Measurements from ENCODE around the gene VIM.
A peak's percentile ranks its signal among the peaks of the same experiment; 100 is the strongest.

VIM gene

DNA sequence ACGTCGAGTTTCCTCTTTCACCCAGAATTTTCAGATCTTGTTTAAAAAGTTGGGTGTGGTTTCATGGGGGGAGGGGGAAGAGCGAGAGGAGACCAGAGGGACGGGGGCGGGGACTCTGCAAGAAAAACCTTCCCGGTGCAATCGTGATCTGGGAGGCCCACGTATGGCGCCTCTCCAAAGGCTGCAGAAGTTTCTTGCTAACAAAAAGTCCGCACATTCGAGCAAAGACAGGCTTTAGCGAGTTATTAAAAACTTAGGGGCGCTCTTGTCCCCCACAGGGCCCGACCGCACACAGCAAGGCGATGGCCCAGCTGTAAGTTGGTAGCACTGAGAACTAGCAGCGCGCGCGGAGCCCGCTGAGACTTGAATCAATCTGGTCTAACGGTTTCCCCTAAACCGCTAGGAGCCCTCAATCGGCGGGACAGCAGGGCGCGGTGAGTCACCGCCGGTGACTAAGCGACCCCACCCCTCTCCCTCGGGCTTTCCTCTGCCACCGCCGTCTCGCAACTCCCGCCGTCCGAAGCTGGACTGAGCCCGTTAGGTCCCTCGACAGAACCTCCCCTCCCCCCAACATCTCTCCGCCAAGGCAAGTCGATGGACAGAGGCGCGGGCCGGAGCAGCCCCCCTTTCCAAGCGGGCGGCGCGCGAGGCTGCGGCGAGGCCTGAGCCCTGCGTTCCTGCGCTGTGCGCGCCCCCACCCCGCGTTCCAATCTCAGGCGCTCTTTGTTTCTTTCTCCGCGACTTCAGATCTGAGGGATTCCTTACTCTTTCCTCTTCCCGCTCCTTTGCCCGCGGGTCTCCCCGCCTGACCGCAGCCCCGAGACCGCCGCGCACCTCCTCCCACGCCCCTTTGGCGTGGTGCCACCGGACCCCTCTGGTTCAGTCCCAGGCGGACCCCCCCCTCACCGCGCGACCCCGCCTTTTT lies at the start of gene VIM:
TSS of gene VIM (plus strand) at position 151 of the 925 bp plus-strand sequence. CDS start 1,182 bp downstream, outside the sequence.
- DNase-seq, result peak; percentile 84 to 90

DNA sequence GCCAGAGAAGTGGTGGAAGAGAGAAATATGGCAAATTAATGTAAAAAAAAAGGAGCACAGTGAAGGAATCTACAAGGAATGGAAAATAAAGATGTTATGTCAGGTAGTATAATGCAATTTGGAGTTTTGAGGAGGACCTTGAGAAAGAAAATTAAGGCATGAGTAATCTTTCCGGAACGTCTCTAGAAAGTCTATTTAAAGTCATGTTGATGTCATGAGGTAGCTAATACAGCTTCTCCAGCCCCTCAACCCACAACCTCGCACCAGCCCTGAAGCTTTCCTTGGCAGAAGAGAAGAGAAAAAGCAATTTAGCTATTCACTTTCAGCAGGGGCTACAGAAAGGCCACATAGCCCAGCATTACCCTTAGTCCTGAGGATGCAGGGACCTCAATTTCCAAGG lies 49.0 kb upstream of the VIM start:
- DNase-seq, result no peak

DNA sequence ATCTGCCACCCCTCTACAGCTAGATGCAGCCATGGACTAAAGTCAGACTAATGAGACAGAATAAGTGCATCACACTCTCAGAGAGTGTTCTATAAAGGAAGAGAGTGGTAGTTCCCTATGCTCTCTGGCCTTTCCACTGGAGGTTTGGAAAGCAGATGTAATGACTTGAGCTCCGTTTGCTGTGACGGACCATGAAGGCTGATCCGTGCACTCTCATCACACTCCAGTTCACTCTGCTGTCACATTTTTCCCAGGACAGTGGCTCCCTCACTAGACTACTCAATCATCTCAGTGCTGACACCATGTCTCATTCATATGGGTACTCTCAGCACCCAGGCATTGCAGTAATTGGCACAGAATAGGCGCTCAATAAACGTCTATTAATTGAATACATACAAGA lies 46.9 kb upstream of the VIM start:
- no peak for DNase-seq

DNA sequence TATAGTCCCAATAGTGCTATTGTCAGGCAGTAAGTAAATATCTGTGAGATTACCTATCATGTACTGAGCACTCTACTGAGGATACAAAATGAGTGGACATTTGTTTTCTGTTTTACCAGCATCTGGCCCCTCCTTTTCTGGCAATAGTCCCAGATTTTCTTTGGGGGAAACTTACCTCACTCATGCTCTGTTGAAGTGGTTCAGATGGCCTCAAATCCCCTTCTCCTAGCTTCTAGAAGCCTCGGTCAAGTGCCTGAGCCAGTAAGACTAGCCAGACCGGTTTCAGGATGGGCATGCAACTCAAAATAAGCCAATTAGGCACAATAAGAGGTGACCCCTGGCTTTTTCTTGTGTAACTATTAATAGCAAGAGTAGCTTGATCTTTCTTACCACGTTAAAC lies 46.3 kb upstream of the VIM start:
- no peak for DNase-seq

DNA sequence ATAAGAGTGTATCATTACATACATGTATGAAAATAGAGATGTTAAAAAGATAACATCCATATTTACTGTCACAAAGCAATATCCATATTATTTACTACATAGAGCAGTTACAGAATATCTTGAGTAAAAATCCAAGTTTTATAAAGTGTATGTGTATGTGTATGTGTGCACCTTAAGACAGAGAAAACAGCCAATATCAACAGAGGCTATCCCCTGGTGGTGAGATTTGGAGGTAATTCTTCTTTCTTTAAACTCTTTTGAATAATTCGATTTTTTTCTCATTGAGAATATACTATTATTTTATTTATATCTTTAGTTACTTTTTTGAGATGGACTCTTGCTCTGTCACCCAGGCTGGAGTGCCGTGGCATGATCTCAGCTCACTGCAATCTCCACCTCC lies 44.9 kb upstream of the VIM start:
- DNase-seq, result no peak

DNA sequence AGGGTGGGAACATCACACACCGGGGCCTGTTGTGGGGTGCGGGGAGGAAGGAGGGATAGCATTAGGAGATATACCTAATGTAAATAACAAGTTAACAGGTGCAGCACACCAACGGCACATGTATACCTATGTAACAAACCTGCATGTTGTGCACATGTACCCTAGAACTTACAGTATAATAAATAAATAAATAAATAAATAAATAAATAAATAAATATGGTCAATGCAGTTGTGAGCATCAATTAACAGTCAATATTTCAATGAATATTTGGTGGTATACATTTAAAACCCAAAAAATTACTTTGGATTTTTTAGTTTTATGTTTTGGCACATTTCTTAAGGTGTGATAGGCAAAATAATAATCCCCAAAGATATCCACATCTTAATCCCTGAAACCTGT lies 42.2 kb upstream of the VIM start:
- no peak for DNase-seq

DNA sequence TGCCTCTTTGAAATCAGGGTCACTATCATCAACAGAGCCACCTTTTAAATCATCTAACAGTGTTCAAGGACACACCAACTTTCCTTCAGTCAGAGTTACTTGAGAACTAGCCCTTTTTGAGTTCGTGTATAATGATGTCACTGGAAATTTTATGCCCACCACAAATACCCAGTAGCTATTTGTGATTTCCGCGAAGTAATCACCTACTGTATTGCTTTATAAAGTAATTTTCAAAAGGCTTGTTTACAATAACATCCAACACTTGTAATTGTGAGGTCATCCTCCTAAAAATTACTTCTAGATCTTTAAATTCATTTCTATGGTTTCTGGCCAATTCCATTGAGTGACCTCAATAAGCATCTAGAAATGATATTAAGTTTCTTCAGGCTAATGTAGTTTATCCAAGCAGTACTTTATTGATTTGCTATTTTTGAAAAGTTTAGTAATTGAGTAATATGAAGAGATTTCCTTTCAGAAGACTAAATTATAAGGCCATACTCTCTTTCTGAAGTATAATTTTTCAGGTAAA lies 39.3 kb upstream of the VIM start:
- DNase-seq, result no peak

DNA sequence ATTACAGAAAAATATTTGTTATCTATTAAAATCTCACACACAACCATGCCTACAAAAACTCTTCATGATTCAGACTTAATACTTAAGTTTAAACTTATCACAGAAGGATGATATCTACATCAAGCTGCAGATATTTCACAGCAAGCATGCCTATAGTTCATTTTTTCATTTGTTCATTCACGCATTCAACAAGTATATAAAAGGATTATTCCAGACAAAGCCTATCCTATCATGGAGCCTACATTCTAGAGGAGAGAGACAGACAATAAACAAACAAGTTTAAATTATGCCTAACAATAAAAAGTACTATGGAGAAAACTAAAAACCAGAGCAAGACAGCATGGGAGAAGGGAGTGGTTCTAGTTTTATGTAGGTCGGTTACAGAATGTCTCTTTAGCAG lies 37.4 kb upstream of the VIM start:
- no peak for DNase-seq

DNA sequence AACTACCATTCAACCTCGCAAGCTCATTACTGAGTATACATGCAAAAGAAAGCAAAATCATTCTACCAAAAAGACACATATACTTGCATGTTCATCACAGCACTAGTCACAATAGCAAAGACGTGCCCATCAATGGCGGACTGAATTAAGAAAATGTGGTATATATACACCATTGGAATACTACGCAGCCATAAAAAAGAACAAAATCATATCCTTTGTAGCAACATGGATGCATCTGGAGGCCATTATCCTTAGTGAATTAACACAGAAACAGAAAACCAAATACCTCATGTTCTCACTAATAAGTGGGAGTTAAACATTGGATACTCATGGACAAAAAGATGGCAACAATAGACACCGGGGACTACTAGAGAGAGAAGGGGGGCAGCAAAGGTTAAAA lies 33.0 kb upstream of the VIM start:
- DNase-seq, result no peak

DNA sequence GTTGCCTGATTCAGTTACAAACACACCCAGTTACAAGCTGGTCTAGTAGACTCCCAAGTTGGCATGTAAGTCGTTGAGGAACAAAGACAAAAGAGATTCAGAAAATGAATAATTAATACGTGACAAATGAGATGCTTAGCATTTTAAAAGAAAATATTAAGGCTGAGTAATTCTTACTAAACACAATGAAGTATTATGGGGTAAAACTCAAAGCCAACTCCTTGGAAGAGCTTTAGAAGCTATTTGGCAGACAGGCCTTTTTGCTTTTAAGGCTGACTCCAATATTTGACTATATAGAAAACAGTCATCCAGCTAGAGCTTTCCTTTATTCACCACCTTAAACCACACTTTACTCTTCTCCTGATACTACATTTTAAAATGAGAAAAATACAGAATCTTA lies 32.0 kb upstream of the VIM start:
- no peak for DNase-seq

DNA sequence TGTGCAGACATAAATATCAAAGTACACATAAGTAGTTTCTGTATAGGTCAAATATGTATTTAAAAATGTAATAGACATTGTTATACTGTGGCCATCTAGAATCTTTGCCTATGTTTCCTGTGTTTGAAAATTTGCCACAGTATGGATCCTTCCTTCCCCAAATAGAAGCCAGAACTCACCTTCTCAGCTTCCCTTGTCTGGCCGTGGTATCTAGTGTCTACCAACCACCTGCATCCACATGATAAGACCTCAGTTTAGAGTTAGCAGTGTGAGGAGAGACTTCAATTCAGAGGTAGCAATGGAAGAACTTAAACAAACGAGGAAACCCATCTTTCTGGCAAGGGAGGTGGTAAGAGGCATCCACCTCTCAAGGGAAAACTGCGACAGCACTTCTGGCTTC lies 31.5 kb upstream of the VIM start:
- DNase-seq, result no peak

DNA sequence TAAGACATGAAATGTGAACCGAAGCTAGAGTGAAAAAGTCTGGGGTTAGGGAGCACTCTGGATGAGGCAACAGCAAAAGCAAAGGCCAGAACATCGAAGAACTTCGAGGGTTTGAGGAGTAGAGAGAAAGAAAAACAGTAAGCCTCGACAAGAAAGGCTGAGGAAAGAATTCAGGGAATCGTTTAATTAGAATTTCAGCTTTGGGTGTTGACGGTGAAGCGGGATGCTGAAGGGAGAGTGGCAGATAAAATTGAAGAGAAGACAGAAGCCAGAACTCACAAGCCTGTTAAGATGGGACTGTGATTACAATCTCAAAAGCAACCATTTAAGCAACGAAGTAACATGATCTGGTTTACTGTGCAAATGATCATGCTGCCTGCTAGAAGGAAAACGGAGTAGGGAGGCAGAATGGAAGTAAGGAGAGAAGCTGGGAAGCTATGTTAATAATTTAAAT lies 28.7 kb upstream of the VIM start:
- DNase-seq, result no peak

DNA sequence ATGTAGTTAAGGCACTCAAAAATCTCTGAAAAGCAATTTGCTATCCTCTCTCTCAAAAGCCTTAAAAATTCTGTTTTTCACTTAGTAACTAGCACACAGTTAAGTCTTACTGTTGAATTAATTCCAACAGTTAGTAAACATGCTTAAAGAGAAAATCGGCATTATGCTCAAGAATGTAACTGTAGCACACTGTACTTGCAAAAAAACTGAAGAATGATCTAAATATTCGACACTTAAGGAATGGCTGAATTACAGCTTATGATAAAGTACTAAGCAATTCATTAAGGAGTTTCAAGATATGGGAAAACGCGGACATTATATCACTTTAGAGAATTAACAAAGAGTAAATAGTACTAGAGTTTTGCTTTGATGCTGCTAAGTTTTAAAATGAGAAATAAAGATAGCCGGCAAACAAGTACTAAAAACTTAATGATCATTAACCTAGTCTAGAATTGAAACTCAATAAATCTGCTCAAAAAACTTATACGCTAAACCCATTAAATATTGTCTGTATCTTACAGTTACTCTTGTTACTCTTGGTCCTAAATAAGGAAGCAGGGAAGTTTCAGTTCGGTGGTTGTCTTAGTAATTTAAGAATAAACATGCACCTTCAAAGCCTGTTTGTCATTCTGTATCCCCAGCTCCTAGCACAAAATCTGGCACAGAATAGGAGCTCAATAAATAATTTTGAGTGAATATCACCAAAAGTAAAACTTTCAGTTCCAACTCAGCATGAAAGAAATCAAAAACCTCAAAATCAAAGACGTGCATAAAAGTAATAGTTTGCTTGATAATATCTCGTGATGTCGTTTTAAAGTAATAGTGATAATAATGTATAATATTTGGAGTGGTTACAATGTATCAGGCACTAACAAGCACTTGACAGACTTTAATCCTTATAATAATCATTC lies 27.8 kb upstream of the VIM start:
- no peak for DNase-seq

DNA sequence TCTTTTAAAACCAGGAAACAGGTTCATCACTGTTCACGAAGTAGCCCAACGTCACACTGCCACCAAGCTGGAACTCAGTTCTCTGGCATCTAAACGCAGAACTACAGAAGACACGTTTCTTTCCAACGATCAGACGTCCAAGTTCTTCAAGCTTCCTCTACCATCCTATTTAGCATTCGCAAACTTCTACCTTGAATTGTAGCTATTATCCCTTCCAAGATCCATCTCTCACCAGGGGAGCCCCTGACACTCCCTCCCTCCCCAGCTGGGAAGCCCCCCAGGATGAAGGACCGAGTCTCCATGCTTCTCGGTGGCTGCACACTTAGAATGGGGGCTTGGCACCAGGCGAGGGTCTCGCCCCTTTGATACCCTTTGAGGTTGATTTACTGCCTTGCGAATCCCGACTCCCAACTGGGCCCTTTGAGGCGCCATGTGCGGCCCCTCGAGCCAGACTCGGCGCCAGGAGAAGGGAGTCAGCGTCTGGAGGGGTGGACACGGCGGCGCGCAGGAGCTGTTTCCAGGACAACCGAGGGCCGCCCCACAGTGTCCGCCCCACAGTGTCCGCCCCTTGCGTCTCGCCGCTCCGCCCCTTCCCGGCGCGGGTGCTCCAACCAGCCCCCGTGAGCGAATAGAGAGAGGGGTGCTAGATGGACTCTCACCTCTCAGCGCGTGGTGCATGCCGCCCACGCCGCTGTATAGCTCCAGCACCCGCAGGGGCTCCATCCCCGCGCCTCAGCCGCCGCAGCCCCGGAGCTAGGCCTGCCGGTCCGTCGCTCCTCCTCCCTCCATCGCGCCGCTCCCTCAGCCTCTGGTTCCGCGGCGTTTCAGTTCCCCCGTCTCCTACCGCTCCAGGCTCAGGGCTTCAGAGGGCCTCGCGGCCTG lies 26.9 kb upstream of the VIM start, which contains the start of gene TRDMT1:
TSS of gene TRDMT1 (minus strand) at position 761 of the 882 bp plus-strand sequence. CDS start at position 723, 38 bp downstream.
- DNase-seq, result peak; percentile 82 to 85

DNA sequence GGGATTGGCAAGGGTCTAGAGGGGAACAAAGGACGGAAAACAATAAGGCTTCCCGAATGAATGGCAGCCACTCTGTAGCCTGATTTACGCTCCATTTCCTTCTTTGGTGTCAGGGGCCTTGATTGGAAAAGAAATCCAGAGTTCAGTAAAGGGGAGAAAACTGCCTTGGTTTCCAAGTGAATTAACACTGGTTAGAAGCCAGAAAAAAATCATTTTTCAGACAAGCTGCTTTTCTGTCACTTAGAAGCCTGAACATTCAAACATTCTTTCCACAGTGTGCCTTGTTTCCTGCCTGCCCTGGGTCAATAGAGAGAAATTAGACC lies 26.3 kb upstream of the VIM start:
- DNase-seq, result no peak

DNA sequence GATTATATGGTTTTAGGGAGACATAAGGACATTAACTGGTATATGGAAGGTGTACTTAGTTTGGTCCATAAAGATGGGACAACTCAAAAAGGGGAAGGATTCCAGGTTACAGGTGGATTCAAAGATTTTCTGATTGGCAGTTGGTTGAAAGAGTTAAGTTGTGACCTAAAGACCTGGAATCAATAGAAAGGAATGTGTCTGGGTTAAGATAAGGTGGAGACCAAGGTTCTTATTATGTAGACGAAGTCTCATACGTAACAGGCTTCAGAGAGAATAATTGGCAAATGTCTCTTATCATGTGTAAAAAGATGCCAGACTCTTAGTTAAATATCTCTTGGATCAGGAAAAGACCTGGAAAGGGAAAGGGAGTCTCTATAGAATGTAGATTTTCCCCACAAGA lies 25.5 kb upstream of the VIM start:
- DNase-seq, result no peak

DNA sequence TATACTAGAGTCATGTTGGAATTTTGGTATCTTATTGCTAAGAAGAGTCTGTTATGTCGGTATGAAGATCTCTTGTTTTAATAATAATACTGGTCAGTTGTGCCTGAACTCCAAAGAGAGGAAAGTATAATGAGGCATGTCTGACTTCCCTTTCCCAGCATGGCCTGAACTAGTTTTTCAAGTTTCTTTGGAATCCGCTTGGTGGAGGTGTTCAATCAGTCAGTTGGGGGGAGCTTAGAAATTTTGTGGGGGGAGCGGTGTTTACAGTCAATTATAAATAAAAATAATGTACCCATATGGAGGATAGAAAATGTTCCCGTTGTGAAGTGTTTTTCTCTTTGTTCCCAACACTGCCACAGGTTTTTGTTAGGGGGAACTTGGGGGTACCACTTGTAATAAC lies 25.0 kb upstream of the VIM start:
- no peak for DNase-seq

DNA sequence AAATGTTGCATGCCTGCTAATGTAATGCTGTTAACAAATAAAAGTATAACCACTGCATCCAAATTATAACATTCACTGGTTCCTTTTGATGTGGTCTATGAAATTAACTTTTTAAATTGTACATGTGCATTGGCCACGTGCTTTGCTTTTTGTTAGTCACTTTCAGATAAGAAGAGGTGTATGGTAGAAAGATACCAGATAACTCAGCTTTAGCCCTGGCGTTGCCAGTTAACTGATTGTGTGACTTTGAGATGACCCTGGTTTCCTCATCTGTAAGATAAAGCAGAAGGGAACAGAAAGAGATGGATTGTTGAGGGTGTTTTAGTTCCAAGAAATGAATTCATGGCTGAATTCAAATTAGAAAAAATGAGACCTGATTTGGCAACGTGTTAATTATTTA lies 24.6 kb upstream of the VIM start:
- no peak for DNase-seq

DNA sequence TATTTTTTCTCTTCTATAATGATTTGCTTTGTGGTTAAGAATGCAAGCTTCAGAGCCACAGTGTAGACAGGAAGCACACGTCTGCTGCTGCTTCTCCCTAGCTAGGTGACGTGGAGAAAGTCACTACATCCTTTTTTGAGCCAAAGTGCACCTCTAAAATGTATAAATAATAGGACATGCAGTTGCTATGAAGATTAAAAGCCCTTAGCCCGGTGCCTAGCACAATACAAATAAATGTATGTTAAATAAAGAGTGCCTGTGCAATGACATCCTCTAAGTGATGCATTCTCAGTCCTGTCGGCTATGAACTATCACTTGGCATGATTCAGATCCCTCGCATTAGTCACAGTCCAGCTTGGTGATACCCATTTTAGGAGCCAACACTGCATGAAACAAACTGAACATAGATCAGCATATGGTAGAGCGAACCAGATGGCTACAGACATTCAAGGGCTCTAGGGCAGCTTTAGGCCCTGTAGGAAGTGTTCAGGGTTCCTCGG lies 21.8 kb upstream of the VIM start:
- peak; percentile 72 to 80 for DNase-seq

DNA sequence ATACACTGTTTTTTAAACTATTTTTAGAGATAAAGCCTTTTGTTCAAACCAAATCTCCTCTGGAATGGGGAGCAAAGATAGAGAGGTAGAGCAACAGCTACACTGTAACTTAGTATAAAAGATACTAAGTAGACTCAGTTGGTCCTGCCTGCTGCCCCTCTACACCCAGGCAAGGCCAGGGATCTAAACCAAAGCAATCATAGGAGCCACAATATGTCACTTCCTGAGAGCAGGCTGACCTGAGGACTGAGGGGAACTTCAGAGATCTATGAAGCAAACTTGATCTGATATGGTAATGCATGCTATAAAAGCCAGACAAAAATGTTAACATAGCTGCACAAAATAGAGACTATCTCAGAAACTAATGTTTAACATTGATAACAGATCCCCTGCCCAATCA lies 19.6 kb upstream of the VIM start:
- no peak for DNase-seq

DNA sequence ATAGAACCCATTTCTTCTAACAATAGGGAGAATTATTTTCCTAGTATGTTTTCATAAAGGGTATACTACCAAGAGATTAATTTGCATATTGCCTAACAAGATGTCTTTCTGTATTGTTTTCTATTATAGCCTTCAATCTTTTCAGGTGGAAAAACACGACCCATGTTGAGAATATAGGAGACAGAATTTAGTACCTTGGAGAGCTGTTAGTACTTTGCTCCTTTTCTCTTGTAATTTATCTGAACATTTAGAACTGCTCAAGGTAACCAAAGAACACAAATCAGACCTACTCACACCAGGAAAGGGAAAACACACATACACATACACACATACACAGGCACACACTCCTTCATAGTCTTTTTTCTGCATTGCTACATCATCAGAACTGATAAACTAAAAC lies 18.7 kb upstream of the VIM start:
- no peak for DNase-seq

DNA sequence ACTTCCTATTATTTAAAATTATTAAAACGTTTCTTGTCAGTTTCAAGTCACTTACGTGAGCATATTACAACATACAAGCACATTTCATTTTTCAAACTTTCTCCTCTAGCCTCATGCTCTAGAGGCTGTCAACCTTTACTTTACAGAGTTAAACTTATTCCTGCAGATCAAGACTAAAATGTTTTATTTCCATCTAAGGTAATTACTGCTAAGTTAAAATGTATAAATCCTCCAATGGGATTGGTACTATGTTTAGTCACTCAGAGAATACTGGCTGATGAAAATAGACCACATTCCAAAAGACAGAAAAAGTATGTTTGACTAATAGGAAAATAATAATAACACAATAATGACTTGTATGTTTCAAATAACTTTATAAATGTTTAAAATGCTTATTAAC lies 18.2 kb upstream of the VIM start:
- no peak for DNase-seq

All from CD4-positive, alpha-beta T cell treated with Interleukin-1 beta for 1 hour (primary cell).